GM19467 (cell line): ENCODE measurements around the gene DLK2.
"Not testable (repeated sequence)": the region's sequence is repeated elsewhere in the genome, so short reads cannot be mapped to it uniquely, and the experiment has no call there.

Source experiments
- ATAC-seq: cut with Tn5 transposase; IDR thresholded peaks from one replicate; pipeline ENCODE4 v1.9.1; 2021; ENCODE audit warnings: mild to moderate bottlenecking, moderate library complexity; ENCODE audit not compliant: unreplicated experiment

The DLK2 gene

DNA sequence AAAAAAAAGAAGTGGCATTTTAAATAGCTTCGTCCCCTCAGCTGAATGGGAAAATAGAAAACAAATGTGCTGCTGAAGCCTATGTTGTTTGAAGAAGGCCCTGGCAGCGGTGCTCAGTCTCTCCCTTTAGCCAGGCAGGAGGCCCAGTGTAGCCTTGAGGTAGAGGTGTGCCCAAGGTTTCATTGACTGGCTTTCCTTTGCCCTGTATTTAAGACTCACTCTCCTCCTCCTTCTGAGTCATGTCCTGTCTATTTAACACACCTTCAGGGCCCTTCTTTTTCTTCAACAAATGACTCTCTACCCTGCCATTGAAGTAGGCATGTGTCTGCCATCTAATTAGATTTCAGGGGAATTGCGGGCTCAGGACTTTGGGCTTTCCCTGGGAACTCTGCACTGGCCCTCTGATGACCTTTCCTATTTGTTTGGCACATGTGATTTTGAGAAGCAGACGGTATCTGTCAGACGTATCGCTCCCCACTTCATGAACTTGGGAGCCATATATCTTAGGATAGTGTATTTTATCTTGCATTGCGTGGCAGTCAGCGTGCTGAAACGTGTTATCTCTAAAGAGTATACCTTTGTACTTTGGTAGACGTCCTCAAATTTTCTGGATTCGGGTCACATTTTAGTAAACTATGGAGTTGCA, 26.4 kb upstream of the DLK2 start:
- ATAC-seq = no peak

DNA sequence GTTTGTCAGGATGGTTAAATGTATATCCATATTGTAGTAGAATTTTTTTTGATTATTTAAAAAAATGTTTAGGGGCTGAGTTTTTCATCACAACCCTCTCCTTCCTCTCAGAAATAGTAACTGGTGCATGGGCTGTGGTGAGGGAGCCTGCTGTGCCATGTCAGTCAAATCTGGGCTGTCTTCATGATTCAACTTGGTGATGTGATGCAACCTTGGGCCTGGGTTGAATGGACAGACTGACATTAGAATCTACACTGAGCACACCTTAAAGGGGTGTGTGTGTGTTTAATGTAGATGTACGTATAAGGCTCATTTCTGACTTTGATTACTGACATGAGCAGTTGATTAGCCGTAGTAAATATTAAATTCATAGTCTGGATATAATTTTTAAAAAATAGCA, 25.7 kb upstream of the DLK2 start:
- ATAC-seq = no peak

DNA sequence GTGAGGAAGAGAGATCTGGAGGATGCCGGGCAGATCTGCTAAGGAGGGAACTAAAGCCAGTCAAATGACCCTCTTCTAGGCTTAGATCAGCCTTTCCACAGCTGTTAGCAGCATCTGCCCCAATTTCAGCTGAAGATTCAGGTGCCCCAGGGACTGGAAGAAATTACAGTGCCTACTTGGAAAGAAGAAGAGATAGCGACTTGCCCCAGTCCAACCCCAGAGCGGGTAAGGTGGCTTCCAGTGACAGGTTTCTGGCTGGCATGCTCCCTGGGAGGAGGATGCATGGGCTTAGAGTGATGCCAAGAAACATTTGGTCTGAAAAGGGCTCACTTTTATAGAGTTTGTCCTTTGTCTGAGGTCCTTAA, 22.6 kb upstream of the DLK2 start:
- no peak for ATAC-seq

DNA sequence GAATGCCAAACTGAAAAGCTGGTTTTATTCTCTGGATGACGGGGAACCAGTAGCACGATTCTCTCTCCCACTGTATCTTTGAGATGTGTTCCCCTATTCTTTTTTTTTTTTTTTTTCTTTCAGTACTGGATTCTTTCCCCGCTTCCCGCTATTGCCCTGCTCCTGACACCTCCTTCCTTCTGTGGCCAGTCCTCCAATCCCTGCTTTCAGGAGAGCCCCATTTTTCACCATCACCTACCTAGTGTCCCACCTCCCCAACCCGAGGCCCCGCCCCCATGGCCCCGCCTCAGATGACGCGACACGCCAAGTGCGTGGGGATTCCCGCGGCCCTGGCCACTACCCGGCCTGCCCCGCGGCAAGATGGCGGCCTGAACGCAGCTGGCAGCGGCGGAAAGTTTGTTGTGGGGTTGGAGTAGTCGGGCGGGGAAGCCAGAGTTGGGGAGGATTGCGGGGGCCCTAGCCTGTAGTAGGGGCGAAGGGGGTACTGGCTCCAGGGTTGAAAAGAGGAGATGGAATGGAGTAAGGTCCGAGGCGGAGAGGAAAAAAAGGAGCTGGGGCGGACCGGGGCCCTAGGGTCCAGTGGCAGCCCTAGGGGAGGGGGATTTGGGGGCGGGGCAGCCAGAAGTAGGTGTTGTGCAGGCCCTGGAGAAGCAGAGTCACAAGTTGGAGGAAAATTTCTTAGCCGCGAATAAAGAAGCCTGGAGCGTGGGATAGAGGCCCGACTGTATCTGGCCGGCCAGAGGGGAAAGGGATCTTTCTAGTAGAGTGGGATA, 22.1 kb upstream of the DLK2 start, which contains the start of gene TJAP1:
Gene TJAP1, plus strand, starts transcription at position 336 of the 773 bp plus-strand sequence. CDS start 21,432 bp downstream, outside the sequence.
- peak; percentile 80 for ATAC-seq

DNA sequence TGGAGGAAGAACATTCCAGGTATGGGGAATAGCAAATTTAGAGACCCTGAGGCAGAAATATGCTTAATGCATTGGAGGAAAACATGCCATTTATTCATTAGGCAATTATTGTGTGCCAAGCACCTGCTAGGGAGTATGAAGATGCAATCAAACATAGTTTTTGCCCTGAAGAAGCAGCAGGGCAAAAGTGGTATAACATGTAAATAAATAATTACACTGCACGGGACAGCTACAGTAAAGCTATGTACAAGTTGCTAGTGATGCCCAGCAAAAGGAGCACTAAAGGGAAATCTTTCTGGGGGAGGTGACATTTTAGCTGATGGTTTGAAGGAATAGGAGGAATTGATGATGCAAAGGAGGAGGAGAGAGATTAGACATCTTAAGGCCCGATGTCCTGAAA, 21.4 kb upstream of the DLK2 start:
- ATAC-seq = no peak

DNA sequence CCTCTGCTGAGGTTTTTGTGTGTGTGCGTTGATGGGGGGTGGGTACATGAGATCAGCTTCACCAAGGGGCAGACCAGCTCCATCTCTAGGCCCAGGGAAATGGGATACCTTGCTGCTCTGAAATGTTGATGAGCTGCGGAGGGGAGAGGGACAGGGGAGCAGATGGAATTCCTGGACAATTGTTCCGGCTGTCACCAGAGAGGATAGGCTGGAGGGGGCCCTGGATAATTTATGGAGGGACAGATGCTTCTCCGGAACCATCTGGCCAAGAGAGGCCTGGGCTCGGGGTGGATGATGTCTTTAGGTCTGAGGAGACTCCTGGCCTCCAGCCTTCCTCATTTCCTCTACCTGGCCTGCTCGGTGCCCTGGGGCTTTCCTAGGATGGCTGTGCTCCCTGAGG, 20.2 kb upstream of the DLK2 start:
- ATAC-seq = no peak

DNA sequence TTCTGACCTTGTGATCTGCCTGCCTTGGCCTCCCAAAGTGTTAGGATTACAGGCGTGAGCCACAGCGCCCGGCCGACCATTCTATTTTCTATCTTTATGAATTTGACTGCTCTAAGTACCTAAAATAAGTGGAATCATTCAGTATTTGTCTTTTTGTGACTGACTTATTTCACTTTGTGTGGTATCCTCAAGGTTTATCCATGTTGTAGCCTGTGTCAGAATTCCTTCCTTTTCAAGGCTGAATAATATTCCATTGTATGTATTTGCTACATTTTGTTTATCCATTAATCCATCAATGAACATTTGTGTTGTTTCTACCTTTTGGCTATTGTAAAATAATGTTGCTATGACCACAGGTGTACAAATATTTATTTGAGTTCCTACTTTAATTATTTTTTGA, 17.2 kb upstream of the DLK2 start:
- ATAC-seq = no peak

DNA sequence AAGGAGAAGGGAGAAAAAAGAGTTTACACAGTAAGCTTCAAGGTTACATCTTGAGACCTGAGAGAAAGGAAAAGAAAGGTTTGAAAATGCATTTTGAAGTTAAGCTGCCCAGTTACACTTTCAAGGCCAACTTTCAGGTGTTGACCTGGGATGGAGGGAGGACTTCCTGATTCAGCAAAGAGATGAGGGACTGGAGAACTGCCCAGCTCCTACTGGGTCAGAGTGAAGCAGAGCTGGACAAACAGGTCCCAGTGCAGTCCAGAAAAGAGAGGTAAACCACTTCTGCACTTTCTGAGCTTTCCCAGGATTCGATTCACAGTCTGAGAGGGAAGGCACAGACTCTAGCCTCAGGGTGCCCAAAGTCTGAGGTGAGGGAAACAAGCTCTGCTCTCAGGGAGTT, 16.1 kb upstream of the DLK2 start:
- ATAC-seq = no peak

DNA sequence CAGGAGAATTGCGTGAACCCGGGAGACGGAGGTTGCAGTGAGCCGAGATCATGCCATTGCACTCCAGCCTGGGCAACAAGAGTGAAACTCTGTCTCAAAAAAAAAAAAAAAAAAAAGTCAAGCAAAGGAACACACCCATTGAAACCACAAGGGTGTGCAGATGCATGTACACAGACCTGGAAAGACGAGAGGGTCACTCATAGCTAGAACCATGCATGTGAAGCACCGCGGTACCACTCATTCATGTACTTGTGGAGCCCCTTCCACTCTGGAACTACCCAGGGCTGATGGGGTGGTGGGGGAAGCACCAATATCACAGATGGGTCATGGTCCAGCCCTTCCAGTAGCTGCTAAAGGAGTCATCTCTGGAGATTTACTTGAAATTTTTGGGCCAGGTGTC, 14.6 kb upstream of the DLK2 start:
- no peak for ATAC-seq

DNA sequence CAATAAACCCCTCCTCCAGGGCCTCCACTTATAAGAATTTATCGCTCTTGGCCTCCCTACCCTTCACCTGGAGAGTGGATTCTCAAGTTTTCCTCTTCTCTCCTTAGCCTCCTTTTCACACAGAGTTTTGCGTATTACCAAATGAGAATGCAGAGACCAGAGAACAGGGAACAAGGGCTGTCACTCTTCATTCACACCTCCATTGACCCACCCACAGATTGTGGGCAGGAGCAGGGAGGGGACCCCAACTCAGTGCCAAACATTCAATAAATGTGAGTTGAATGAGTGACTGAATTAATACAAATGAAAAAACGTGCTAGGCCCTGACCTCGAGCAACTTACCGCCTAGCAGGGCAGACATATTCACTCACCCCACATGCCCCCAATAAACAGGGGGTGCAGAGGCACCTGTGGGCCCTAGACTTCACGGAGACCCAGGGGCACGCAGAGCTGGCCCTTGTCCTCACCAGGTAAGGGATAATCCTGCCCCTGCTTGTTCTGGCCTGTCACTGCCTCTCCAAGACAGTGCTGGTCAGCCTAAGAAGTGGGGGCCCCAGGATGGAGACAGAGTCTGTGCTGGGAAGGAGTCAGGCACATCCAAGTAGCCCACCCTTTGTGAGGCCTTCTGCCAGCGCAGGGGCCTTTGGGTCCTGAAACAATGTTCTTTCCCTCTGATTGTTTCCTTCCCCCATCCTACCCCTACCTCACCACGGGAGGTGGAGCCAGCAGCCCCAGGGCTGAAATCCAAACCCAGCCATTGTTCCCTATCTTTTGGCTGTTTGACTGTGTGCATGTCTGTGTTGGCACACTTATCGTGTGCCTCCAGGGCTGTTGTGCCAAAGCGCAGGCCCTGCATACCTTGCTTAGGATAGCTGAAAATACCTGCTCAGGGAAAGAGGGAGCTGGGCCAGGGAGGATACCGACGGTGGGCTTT, 13.7 kb upstream of the DLK2 start:
- no peak for ATAC-seq

DNA sequence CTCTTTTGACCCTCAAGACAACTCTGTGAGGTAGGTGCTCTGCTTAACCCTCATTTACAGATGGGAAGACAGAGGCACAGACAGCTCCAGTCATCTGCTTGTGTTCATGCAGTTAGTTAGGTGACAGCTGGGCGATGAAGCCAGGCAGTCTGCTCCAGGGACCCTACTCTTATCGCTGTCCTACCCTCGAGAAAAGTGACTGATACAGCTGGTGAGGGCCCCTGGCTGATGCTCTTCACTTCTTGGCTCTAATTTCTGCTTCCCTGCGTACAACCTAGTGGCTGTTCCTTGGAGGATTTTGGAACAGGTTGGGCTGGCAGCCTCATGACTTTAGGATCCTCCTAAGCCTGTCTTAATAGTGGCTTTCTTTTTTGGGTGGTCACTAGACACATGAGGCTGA, 12.9 kb upstream of the DLK2 start:
- ATAC-seq = no peak

DNA sequence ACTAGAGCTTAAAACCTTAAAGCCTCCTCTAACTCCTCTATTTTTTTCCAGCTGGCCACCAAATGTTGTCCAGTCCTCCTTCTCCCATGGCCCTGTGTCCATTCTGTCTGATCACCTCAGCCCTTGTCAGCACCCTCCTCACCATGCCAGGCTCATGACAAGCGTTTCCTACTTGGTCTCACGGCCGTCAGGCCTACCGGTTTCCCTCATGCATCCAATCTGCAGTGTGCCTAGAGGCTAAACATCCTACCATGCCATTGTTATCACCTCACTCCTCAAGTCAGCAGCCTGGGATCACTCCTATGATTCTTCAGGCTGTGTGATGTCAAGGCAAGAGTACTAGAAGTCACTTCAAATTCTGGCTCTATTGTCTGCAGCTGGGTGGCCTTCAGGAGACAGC, 12.4 kb upstream of the DLK2 start:
- ATAC-seq = no peak

DNA sequence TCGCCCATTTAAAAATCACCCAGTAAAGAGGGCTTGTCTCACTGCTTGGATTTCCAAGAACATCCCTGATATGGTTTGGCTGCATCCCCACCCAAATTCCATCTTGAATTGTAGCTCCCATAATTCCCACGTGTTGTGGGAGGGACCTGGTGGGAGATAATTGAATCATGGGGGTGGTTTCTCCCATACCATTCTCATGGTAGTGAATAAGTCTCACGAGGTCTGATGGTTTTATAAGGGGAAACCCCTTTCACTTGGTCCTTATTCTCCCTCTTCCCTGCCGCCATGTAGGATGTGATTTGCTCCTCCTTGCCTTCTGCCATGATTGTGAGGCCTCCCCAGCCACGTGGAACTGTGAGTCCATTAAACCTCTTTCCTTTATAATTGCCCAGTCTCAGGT, 11.9 kb upstream of the DLK2 start:
- not testable (repeated sequence) for ATAC-seq

DNA sequence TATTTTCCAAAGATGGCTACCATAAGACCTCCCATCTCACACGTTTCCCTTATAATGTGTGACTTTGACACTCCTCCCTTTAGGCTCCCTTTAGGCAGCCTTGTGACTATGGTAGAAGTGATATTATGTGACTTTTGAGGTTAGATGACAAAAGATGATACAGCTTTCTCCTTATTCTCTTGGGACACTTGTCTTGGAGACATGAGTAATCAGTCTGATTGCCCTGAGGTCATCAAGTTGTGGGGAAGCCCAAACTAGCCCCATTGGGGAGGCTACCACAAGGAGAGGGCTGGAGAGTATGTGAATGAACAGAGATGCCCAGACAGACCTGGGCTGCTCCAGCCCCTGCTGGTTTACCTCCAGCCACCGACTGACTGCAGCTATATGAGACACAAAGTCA, 10.6 kb upstream of the DLK2 start:
- no peak for ATAC-seq

DNA sequence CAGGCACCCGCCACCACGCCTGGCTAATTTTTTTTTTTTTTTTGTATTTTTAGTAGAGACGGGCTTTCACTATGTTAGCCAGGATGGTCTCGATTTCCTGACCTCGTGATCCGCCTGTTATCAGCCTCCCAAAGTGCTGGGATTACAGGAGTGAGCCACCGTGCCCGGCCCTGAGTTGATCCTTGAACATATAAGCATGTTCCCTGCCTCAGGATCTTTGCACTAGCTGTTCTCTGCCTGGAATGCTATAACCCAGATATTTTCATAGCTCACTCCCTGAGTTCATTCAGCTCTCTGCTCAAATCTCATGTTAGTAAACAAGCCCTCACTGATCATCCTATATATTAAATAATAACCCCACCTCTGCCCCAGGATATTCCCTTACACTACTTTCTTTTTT, 9.0 kb upstream of the DLK2 start:
- no peak for ATAC-seq

DNA sequence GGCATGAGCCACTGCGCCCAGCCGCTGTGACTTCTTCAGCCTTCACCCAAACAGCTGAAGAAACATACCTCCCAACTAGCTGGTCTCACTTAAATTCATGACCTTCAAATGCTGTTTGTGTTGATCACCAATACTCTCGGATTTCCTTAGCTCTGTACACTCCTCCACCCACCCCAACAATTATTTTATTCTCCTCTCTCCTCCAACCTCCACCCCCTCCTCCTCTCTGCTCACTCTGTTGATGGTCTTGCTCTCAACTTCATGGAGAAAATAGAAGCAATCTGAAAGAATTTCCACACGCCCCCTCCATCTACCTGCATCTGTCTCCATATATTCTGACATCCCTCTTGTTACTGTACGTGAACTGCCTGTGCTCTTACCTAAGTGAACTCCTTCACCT, 6.6 kb upstream of the DLK2 start:
- no peak for ATAC-seq

DNA sequence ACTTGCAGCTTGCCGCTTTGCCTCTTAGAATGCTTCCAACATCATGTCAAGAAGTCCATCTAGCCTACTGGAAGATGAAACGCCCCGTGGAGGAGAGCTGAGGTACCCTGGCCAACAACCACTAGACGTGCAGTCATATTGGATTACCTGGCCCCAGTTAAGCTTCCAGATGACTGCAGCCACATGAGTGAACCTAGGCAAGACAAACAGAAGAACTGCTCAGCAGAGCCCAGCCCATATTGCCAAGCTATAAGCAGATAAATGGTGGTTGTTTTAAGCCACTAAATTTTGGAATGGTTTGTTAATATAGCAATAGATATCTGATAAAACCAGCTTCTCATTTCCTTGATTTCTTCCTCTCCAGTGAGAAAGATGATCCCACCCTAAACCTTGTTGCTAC, 4.7 kb upstream of the DLK2 start:
- ATAC-seq = no peak

DNA sequence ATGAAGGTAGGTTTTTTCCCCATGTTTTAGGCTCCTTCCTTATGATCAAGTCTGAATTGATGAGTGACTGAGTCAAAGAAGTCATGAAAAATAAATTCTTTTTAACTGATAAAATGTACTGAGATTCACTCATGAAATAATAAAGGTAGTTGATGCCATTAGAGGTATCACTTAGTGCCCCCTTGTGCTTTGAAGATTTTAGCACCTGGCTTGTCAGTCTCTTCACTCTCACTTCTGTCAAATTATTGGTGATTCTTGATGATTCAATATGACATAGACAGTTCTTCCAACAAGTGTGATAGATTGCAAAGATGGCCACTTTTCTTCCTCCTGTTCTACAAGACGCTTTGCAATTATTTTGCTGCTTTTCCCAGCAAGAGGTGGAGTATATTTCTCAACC, 4.2 kb upstream of the DLK2 start:
- ATAC-seq = no peak

DNA sequence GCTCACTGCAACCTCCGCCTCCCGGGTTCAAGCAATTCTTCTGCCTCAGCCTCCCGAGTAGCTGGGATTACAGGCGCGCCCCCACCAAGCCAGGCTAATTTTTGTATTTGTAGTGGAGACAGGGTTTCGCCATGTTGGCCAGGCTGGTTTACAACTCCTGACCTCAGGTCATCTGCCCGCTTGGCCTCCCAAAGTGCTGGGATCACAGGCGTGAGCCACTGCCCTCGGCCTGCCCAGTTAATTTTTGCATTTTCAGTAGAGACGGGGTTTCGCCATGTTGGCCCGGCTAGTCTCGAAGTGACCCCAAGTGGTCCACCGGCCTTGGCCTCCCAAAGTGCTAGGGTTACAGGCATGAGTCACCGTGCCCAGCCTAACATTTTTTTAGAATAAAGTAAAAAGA, 2.8 kb upstream of the DLK2 start:
- not testable (repeated sequence) for ATAC-seq

DNA sequence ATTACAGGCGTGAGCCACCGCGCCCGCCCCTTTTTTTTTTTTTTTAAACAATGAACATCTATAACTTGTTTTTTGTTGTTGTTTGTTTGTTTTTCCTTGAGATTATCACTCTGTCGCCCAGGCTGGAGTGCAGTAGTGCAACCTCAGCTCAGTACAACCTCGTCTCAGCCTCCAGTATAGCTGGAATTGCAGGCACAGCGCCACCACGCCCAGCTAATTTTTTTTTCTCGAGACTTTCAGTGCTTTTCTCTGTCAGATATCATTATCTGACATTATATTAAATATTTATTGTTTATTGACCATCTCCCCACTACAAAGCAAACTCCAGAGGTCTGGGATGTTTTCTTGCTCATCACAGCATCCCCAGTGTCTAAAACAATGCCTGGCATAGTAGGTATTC, 2.3 kb upstream of the DLK2 start:
- ATAC-seq = no peak

DNA sequence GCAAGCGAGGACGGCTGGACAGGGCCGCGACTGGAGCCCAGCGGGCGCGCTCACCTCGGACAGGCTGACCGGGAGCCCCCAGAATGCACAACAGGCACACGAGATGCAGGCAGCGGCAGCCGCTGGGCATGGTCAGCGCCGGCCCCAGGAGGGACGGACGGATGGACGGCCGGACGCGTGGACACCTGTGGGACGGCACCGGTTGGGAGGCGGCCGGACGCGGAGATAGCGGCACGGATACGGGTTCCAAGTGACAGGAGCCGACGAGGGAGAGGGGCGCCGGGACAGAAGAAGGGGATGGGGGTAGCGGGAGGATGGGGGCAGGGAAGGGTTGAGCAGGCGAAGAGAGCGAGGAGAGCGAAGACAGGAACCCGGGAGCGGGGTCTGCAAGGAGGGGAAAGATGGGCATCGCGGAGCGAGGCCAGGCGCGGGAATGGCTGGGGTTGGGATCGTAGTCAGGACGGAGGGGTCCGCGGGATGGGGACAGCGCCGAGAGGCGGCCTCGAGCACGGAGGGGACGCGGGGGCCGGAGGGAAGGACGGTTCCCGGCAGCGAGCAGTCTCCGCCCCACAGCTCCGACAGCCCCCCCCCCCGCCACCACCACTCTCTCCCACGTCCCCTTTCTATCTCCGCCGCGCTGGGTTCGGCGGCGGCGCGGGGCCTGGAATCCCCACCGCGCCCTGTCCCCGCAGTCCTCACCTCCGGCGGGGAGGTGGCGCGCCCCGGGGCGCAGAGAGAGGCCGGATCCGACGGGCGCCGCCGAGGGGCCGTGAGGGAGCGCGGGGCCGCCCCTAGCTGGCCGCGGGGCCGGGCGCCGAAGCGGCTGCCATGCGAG, 435 bp downstream of the DLK2 start:
- ATAC-seq = no peak
